Hippocampal formation (tissue), 2 donors: ENCODE measurements around the gene DDX46.
"Not testable (repeated sequence)": the region's sequence is repeated elsewhere in the genome, so short reads cannot be mapped to it uniquely, and the experiment has no call there.

Experiments
- DNase-seq, 2 donors: peaks; one replicate each; lab custom pipeline; 2025; lab: John Stamatoyannopoulos, UW

The DDX46 gene

GRCh38 chr5:134845335-134845851 is 86.8 kb downstream of the DDX46 start:
- no peak for DNase-seq

- peak; percentile 90 to 91 for DNase-seq
These were observed 87.5 kb downstream of the DDX46 start, which contains the start of gene C5orf24 for GRCh38 chr5:134845852-134846640. Gene C5orf24 (plus strand): TSS chr5:134845968. CDS start chr5:134854901, 8,933 bp downstream.

- DNase-seq: no peak
These were observed 88.0 kb downstream of the DDX46 start for GRCh38 chr5:134846641-134846960.

DNA sequence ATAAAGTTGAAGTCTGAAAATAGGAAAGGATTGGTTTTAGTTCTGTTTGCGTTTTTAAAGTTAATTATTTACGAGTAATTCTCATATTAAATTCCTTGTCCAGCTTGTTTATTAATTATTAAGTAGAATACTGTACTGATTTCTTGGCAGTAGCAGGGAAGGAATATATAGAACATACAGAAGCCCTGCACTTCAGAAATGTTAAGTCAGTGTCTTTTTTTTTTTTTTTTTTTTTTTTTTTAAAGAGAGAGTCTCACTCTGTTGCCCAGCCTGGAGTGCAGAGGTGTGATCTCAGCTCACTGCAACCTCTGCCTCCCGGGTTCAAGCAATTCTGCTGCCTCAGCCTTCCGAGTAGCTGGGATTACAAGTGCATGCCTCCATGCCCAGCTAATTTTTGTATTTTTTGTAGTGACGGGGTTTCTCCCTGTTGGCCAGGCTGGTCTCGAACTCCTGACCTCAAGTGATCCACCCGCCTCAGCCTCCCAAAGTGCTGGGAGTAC is 90.9 kb downstream of the DDX46 start:
- DNase-seq: not testable (repeated sequence)

- no peak for DNase-seq
These were observed 92.8 kb downstream of the DDX46 start for GRCh38 chr5:134851307-134851923.

GRCh38 chr5:134856465-134856864 is 97.9 kb downstream of the DDX46 start:
- not testable (repeated sequence) for DNase-seq

DNA sequence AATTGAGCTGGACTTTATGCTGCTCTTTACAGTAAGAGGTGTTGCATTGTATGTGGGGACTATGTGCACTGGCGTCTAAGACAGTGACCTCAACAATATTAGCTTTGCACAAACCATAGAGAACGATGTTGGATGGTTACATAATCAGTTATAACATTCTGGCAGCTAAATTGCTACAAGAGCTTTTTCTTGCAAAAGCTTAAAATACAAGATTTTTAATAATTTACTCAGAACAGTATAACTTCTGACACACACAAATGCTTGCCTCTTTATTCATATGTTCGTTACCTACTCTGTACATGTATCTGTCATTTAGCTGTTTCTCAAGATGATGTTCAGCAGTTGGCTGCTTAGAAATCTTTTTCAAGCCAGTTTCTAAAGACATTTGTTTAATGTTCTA is 98.8 kb downstream of the DDX46 start:
- DNase-seq: no peak

DNA sequence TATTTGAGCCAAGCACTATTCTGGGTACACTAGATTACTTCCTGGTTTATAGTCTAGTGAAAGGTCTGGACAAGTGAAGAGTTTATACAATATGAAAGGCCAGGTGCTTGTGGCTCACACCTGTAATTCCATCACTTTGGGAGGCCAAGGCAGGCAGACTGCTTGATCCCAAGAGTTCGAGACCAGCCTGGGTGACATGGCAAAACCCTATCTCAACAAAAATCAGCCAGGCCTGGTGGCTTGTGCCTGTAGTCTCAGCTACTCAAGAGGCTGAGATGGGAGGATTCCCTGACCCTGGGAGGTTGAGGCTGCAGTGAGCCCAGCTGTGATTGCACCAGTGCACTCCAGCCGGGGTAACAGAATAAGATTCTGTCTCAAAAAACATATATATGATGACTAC is 106.1 kb downstream of the DDX46 start:
- no peak for DNase-seq

- no peak for DNase-seq
These were observed 114.9 kb downstream of the DDX46 start for GRCh38 chr5:134873494-134873893.

GRCh38 chr5:134873987-134874830 is 115.6 kb downstream of the DDX46 start, which contains the start of gene TXNDC15:
Gene TXNDC15 (plus strand): TSS chr5:134874371. CDS start chr5:134874428, 57 bp downstream.
- peak; percentile 75 to 85 for DNase-seq

GRCh38 chr5:134874831-134875655 is 116.5 kb downstream of the DDX46 start:
- peak; percentile 47 to 69 for DNase-seq

- no peak for DNase-seq
These were observed 118.6 kb downstream of the DDX46 start for GRCh38 chr5:134877159-134877558.

- no peak for DNase-seq
These were observed 119.8 kb downstream of the DDX46 start for GRCh38 chr5:134878403-134878802.

DNA sequence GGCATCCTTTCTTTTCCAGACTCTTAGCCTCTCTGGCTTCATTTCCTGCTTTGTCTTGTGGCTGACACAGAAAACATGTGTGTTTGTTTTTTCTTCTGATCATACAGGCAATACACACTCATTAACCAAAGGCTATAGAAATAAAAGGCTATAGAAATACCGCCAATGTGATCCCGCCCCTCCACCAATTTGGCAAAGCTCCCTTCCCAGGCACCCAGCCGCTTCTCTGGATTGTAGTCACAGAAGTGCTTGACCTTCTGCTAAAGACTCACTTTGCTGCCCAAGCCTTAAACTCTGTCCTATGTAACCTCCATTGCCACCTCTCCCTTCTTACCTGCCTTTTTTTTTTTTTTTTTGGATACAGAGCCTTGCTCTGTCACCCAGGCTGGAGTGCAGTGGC is 120.9 kb downstream of the DDX46 start:
- no peak for DNase-seq
